SIG-M5 (cell line): ENCODE results near the gene PPP1R3E.
"Not testable (repeated sequence)": the region's sequence is repeated elsewhere in the genome, so short reads cannot be mapped to it uniquely, and the experiment has no call there.

ENCODE experiments used
- DNase-seq: peaks from one replicate; lab custom pipeline; 2025; lab: John Stamatoyannopoulos, UW

PPP1R3E gene

GRCh38 chr14:23297611-23298277 is 4.9 kb downstream of the PPP1R3E start:
- DNase-seq: no peak

GRCh38 chr14:23297096-23297495 is 5.6 kb downstream of the PPP1R3E start:
- DNase-seq: no peak

DNA sequence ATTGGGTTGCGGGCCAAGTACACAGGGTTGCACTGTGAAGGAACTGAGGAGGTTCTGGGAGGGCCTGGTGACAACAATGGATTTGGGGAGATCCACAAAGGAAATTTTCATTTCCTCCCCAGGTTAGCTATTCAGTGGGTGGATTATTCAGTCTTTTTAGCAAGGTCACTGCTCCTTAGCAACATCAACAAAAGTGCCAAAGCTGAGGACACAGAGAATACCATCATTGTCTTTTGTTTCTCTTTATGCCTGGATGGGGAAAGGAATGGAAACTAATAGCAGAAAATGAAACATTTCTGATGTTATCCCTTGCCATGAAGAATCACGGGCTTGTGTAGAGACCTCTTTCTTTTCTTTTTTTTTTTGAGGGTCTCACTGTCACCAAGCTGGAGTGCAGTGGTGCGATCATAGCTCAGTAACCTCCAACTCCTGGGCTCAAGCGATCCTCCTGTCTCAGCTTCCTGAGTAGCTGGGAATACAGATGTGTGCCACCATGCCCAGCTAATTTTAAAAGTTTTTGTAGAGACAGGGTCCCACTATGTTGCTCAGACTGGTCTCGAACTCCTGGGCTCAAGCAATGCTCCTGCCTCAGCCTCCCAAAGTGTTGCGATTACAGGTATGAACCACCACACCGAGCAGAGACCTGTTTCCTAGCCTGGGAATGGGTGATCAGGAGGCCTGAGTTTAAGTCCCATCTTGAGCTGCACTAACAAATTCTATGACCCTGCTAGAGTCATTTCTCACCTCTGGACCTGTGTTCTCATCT is 6.5 kb downstream of the PPP1R3E start:
- no peak for DNase-seq

GRCh38 chr14:23294734-23295561 is 7.7 kb downstream of the PPP1R3E start:
- no peak for DNase-seq

GRCh38 chr14:23286902-23287479 is 15.7 kb downstream of the PPP1R3E start:
- DNase-seq: no peak

GRCh38 chr14:23286020-23286901 is 16.4 kb downstream of the PPP1R3E start, which contains the start of gene HOMEZ:
HOMEZ (minus strand) TSS chr14:23286132; CDS start chr14:23285952, 180 bp downstream.
- peak; percentile 73 for DNase-seq

DNA sequence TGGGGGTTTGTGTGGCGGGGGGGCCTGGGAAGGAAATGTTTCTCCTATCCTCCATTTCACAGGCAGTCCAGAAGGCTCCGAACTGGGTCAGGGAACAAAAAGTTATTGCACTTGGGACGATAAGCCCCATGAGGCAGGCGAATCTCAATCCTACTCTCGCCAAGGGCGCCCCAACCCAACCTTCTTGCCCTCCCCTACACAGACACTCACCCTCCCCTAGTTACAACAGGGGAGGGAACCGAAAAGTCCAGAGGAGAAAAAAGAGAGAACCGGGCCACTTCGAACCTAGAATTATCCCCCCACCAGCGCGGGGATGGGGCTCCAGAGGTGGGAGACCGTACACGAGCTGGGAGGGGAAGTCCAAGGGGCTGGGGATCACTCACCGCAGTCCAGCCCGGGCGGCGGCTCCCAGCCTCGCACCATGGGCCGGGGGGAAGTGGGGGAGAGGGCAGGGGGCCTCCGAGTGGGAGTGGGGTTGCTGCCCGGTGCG is 17.1 kb downstream of the PPP1R3E start:
- DNase-seq: no peak

DNA sequence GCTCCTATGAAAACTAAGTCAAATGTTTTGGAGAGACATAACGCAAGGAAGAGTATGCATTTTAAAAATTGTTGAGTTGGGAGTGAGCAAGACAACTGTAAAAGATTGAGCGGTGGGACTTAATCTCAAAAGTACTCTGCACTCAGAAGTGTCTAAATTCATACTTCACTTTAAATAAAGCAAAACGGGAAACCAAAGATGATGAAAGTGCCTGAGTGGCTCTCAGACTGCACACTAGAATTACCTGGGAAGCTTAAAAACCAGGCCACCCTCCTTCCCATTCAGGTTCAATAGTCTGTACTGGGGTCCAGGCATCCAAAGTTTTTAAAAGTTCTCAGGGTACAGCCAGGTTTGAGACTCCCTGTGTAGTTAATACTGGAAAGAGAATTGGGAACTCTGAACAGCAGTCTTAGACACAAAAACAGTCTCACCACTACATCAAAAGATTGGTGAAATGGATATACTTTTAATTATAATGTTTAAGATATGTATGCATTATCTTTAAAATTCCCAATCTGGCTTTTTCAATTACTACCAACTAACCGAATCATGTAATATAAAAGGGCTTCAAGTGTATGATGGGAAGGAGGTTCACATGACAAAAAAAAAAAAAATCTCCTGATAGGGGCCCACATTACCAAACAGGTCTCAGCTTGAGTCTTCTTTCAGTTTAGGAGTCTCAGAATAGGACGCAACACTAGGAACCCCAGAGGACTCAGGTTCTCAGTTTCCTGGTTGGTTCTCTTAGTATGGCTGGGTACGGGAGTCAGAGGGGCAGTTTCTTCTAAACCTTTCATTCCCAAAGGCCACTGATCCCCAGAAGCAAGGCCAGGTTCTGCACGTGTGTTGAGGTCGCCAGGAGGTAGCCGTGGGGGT is 17.8 kb downstream of the PPP1R3E start:
- DNase-seq: no peak

DNA sequence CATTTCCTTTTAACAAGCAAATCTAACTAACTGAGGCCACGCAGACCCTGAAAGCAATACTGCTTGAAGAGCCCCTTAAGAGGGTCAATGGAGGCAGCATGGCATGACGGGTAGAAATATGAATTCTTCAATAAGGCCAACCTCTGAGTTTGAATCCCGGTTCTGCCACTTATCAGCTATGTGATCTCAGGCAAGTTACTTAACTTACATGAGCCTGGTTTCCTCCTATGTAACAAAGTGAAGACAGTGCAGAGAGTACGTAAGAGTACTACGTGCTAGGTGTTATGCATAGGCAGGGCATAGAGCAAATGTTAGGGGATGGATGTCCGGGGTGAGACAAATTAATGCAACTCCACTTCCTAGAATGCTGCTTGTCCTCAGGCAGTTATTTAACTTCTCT is 21.4 kb downstream of the PPP1R3E start:
- DNase-seq: no peak

- DNase-seq: not testable (repeated sequence)
Observed at GRCh38 chr14:23277928-23278327, 24.7 kb downstream of the PPP1R3E start.

GRCh38 chr14:23277189-23277588 is 25.5 kb downstream of the PPP1R3E start:
- DNase-seq: no peak

DNA sequence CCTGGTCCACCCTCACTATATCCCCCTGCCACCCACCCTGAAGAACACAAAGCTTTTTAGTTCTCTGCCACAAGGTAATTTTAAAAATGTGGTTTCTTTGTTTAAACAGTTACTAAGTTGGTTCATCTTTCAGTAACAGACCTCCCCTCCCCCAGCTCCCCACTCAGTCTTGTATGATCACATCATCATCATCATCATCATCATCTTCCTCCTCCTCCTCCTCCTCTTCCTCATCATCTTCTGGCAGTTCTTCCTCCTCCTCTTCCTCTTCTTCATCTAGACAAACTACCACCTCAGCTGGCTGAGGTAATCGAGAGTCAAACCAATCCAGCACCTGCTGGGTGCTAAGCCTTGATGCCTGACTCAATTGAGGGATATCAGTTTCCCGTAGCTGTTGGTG is 27.2 kb downstream of the PPP1R3E start:
- DNase-seq: no peak

- DNase-seq: no peak
Observed at GRCh38 chr14:23269193-23269592, 33.5 kb downstream of the PPP1R3E start.

DNA sequence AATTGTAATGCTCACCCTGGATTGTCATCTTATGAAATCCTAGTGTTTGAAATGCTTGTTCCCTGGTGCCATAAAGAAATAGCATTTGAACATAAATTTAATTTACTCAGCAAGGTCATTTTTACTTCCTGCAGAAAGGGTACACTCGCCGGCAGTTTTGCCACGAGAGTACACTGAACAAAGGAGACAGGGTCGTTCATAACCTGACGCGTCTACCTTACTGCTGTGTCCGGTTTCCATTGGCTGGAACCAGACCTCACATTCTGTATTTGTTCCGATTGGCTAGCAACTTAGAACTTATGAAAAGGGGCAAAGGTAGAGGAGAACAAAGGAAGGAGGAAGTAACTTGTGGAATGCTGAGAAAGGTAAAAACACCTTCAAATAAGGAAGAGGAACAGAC is 41.8 kb downstream of the PPP1R3E start:
- not testable (repeated sequence) for DNase-seq

DNA sequence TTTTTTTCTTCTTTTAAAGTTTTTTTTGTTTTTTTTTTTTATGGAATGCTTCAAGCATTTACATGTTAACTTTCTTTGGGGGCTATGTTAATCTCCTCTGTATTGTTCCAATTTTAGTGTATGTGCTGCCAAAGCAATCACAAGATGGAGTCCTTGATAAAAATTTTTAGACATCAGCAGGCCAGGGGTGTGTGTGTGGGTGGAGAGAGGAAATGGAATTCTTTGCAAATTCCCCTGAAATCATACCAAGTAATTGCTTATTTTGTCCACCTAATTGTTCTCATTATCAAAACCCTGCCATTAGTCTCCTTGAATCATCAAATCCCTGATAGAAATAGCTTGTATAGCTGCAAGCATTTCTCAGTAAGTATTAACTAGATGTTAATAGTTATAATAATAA is 43.2 kb downstream of the PPP1R3E start:
- DNase-seq: no peak

DNA sequence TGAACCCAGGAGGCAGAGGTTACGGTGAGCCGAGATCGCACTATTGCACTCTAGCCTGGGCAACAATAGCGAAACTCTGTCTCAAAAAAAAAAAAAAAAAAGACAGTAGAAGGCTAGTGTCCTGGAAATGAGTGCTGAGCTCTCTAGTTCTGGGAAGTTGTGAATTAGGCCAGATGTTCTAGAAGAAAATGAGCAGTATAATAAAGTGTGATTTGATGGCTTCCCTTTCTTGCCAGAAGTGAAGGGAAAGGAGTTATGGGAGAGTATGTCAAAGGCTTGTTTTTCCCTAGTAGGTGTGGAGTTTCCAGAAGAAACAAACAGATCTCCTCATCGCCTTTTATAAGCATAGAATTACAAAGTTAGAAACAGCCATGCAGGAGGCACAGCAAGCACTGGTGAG is 44.4 kb downstream of the PPP1R3E start:
- DNase-seq: no peak

DNA sequence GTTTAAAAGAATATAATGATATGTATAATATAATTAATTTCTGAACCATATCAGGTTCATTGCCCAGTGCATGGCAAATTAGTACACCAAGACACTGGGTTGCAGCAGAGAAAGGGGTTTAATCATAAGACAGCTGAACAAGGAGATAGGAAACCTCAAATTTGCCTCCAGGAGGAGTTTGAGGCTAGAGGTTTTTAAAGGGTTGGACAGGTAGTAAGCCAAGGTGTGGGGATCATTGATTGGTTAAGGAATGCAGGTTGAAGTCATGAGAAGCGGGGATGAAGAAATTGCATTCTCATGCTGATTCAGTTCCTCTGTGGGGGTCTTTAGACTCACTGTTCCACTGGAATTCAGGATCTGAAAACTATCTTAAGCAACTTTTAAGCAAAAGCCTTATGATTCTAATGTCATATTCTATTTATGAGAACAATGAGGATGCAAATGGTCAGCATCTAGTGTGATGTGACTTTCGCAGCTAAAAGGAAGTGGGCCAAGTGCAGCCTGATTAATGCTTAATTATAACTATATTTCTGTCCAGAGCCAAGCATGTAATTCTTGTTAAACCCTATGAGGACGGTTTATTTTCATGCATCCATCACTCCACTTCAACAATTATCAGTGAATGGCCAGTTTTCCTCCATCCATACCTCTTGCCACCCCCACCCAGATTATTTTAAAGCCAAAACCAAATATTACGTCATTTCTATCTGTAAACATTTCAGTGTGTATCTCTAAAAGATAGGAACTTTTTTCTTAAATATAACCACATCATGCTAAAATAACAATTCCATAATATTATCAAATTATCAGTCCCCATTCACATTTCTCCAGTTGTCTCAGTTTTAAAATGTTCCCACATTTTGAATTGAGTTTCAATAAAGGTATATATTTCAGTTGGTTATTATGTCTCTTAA is 50.0 kb downstream of the PPP1R3E start:
- no peak for DNase-seq

DNA sequence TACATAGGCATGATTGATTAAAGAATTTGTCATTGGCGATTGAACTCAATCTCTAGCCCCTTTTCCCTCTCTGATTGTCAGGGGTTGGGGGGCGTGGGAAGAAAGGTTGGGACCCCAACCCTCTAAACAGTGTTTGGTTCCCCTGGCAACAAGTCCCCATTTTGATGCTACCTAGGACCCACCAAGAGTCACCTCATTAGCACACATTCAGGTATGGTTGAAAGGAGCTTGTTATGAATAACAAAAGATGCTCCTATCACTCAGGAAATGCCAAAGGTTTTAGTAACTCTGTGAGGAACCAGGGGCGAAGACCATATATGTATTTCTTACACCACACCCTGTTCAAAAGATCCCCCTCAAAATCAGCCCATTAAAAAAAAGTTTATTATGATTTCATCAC is 50.7 kb downstream of the PPP1R3E start:
- no peak for DNase-seq

GRCh38 chr14:23249824-23250223 is 52.8 kb downstream of the PPP1R3E start:
- no peak for DNase-seq
